NCI-H526 (cell line): ENCODE results near the gene HHATL.

ENCODE experiments used
- DNase-seq, 2 experiments: peaks; one replicate each; lab custom pipeline; 2025; lab: John Stamatoyannopoulos, UW

Gene HHATL

GRCh38 chr3:42702066-42702951 lies at the start of gene HHATL:
TSS of gene HHATL (minus strand) at chr3:42702798. CDS start at chr3:42700826, 1,972 bp downstream.
- DNase-seq, result no peak

- DNase-seq, result no peak
Measured at GRCh38 chr3:42751609-42752008, 49.0 kb upstream of the HHATL start.

- no peak for DNase-seq
Measured at GRCh38 chr3:42750834-42751233, 48.2 kb upstream of the HHATL start.

- no peak for DNase-seq
Measured at GRCh38 chr3:42749753-42750231, 47.2 kb upstream of the HHATL start.

GRCh38 chr3:42749025-42749752 lies 46.6 kb upstream of the HHATL start:
- no peak for DNase-seq

GRCh38 chr3:42747581-42747980 lies 45.0 kb upstream of the HHATL start:
- DNase-seq, result no peak

GRCh38 chr3:42746455-42747450 lies 44.2 kb upstream of the HHATL start:
- no peak for DNase-seq

- no peak for DNase-seq
Measured at GRCh38 chr3:42745776-42746454, 43.3 kb upstream of the HHATL start.

- DNase-seq, result no peak
Measured at GRCh38 chr3:42745291-42745745, 42.7 kb upstream of the HHATL start.

GRCh38 chr3:42743204-42743995 lies 40.8 kb upstream of the HHATL start:
- no peak for DNase-seq

- DNase-seq, result no peak
Measured at GRCh38 chr3:42742688-42743087, 40.1 kb upstream of the HHATL start.

- DNase-seq, result no peak
Measured at GRCh38 chr3:42742259-42742658, 39.7 kb upstream of the HHATL start.

GRCh38 chr3:42741796-42742195 lies 39.2 kb upstream of the HHATL start:
- no peak for DNase-seq

GRCh38 chr3:42739401-42740158 lies 37.0 kb upstream of the HHATL start:
- no peak for DNase-seq

- no peak for DNase-seq
Measured at GRCh38 chr3:42736531-42736930, 33.9 kb upstream of the HHATL start.

- DNase-seq, result no peak
Measured at GRCh38 chr3:42736081-42736480, 33.5 kb upstream of the HHATL start.

- no peak for DNase-seq
Measured at GRCh38 chr3:42735615-42736014, 33.0 kb upstream of the HHATL start.

- DNase-seq, result no peak
Measured at GRCh38 chr3:42735019-42735418, 32.4 kb upstream of the HHATL start.

GRCh38 chr3:42734263-42734860 lies 31.8 kb upstream of the HHATL start:
- DNase-seq, result no peak
